OCI-LY7 (cell line): Measurements from ENCODE around the gene ZFAND2B. TPM values are rescaled to one million over a fixed set of nuclear protein-coding genes. Genes with fewer than 3 reads are reported as not detected.

Source experiments
- BruUV-seq: library from RNA; stranded (reverse); fragments of 400-500 nt; replicated peaks from 2 replicates; lab custom pipeline; 2021; lab: Mats Ljungman, UMichigan
- CTCF ChIA-PET: fragments of 300-600 bp; sonication (Branson Sonifier 250); formaldehyde crosslinking; loops from one replicate; lab custom pipeline; 2022; ENCODE audit warnings: antibody characterized with exemption; ENCODE audit not compliant: unreplicated experiment; lab: Charles Lee
- POLR2A ChIA-PET: fragments of 300-600 bp; sonication (Branson Sonifier 250); formaldehyde crosslinking; loops from one replicate; lab custom pipeline; 2022; ENCODE audit warnings: antibody characterized with exemption; lab: Charles Lee
- DNase-seq: peaks from one replicate; pipeline ENCODE4 v3.0.0-alpha.2; 2015; ENCODE audit warnings: low spot score
- H2AFZ ChIP-seq: fragments of 200-600 bp; sonication (generic), shearing (Covaris generic); 2 replicates; pipeline ENCODE4 v1.6.1; 2014; ENCODE audit warnings: mild to moderate bottlenecking, antibody characterized with exemption, low read length, moderate library complexity
- H3K27ac ChIP-seq: fragments of 200-600 bp; sonication (generic); 2 replicates; pipeline ENCODE4 v1.5.1; 2014; ENCODE audit warnings: mixed run types, low read depth, mild to moderate bottlenecking, moderate library complexity, low read length, inconsistent platforms; ENCODE audit not compliant: poor library complexity, severe bottlenecking
- H3K36me3 ChIP-seq: fragments of 200-600 bp; sonication (generic); 2 replicates; pipeline ENCODE4 v1.6.1; 2014; ENCODE audit warnings: mild to moderate bottlenecking, antibody characterized with exemption, low read length, moderate library complexity, mixed read lengths; ENCODE audit not compliant: insufficient read depth
- H3K4me1 ChIP-seq: fragments of 200-600 bp; sonication (generic); 2 replicates; pipeline ENCODE4 v1.5.1; 2014; ENCODE audit warnings: mild to moderate bottlenecking, low read length; ENCODE audit not compliant: insufficient read depth, poor library complexity, severe bottlenecking
- H3K4me2 ChIP-seq: fragments of 200-600 bp; sonication (generic); 2 replicates; pipeline ENCODE4 v1.6.1; 2014; ENCODE audit warnings: mild to moderate bottlenecking, low read length
- H3K4me3 ChIP-seq: fragments of 200-600 bp; sonication (generic); 2 replicates; pipeline ENCODE4 v1.5.1; 2014; ENCODE audit warnings: mild to moderate bottlenecking, low read depth, low read length; ENCODE audit not compliant: poor library complexity, severe bottlenecking
- H3K79me2 ChIP-seq: fragments of 200-600 bp; sonication (generic); 2 replicates; pipeline ENCODE4 v1.6.1; 2016; ENCODE audit warnings: low read depth, mild to moderate bottlenecking, low read length, moderate library complexity, mixed read lengths; ENCODE audit not compliant: insufficient read depth
- H3K9me2 ChIP-seq: fragments of 200-600 bp; sonication (generic); 2 replicates; pipeline ENCODE4 v1.6.1; 2016; ENCODE audit warnings: mild to moderate bottlenecking, low read length, mixed read lengths; ENCODE audit not compliant: insufficient read depth
- H3K9me3 ChIP-seq: fragments of 200-600 bp; sonication (generic); 2 replicates; pipeline ENCODE4 v1.6.1; 2014; ENCODE audit warnings: mild to moderate bottlenecking, mixed run types, low read length, mixed read lengths
- H4K20me1 ChIP-seq: fragments of 200-600 bp; sonication (generic); 2 replicates; pipeline ENCODE4 v1.6.1; 2014; ENCODE audit warnings: mild to moderate bottlenecking, antibody characterized with exemption, low read length, moderate library complexity, mixed read lengths; ENCODE audit not compliant: insufficient read depth
- EZH2phosphoT487 ChIP-seq: fragments of 200-600 bp; sonication (generic); IDR thresholded peaks from 2 replicates; pipeline ENCODE4 v1.6.1; 2018; ENCODE audit warnings: low read depth, borderline replicate concordance, mild to moderate bottlenecking, mixed run types, antibody characterized with exemption, low read length, moderate library complexity, mixed read lengths
- intact Hi-C: fragments of 100-400 bp; cut with micrococcal nuclease; formaldehyde crosslinking; loops from one replicate; pipeline ENCODE4 v1.10.0; 2022; ENCODE audit not compliant: unreplicated experiment
- total RNA-seq, 2 experiments: library from RNA; depleted of rRNA in 1 of 2; stranded (reverse); fragments of >200 nt in 1 of 2; shearing (Covaris generic) in 1 of 2; gene quantifications; 2 replicates each; pipeline ENCODE4 v1.2.3, GENCODE V29; 2014 to 2022
- TF ChIP-seq, protein P1 (sequence below): fragments of 200-600 bp; sonication (generic); conservative IDR thresholded peaks from 2 replicates; pipeline ENCODE4 v1.5.1; 2014; ENCODE audit warnings: mild to moderate bottlenecking, antibody characterized with exemption, low read length, moderate library complexity, mixed read lengths

ZFAND2B gene
- total RNA-seq, 2 experiments from 2014 or later = 35.9 to 51.6 TPM

- H2AFZ ChIP-seq = no peak overlapping the region
- H3K4me2 ChIP-seq = no peak overlapping the region
- peaks cover 8% of the 10 kb centered on the region; the same call in 1 of the 2 replicates for H3K9me3 ChIP-seq
- H3K36me3 ChIP-seq = peaks cover 20% of the 10 kb centered on the region
- ChIA-PET CTCF (no interaction called here), POLR2A (interaction anchor here (0.5 to 1.3 kb wide), 4 partner anchors 22 to 974 kb away, joined by 3 to 8 read pairs (median 6); no protein-coding TSS in a partner anchor)
- H3K9me2 ChIP-seq = no peaks in the 10 kb centered on the region
- intact Hi-C loops = no loop called here
- BruUV-seq = no TSS peak
- no peak for DNase-seq
- no peak for TF ChIP-seq EZH2phosphoT487
- TF ChIP-seq, protein P1, sequence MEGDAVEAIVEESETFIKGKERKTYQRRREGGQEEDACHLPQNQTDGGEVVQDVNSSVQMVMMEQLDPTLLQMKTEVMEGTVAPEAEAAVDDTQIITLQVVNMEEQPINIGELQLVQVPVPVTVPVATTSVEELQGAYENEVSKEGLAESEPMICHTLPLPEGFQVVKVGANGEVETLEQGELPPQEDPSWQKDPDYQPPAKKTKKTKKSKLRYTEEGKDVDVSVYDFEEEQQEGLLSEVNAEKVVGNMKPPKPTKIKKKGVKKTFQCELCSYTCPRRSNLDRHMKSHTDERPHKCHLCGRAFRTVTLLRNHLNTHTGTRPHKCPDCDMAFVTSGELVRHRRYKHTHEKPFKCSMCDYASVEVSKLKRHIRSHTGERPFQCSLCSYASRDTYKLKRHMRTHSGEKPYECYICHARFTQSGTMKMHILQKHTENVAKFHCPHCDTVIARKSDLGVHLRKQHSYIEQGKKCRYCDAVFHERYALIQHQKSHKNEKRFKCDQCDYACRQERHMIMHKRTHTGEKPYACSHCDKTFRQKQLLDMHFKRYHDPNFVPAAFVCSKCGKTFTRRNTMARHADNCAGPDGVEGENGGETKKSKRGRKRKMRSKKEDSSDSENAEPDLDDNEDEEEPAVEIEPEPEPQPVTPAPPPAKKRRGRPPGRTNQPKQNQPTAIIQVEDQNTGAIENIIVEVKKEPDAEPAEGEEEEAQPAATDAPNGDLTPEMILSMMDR = no peak
- no peaks in the 10 kb centered on the region for H4K20me1 ChIP-seq
- H3K27ac ChIP-seq = no peak overlapping the region
- no peak overlapping the region for H3K4me3 ChIP-seq
- H3K4me1 ChIP-seq = peaks cover 17% of the 10 kb centered on the region
- H3K79me2 ChIP-seq = peaks cover 4% of the 10 kb centered on the region; the same call in 1 of the 2 replicates
These were observed 2.0 kb upstream of the ZFAND2B start for GRCh38 chr2:219204425-219205164.

DNA sequence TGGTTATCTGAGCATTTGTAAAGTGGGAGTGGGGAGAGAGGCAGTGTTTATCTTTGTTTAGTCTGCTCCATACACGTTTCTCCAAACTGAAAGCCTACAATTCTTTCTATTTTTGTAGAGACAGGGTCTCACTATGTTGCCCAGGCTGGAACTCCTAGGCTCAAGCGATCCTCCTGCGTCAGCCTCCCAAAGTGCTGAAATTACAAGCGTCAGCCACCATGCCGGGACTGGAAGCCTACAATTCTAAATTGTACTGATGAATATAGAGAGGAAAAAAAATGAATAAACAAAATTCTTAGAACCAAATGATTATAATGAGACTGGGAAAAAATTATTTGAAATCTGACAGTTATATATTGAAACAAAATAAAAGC lies 1.4 kb upstream of the ZFAND2B start:
- peaks cover 26% of the 10 kb centered on the region for H3K36me3 ChIP-seq
- TF ChIP-seq, protein P1 = no peak
- TF ChIP-seq EZH2phosphoT487 = no peak
- H3K4me3 ChIP-seq = no peak overlapping the region
- no TSS peak for BruUV-seq
- no peak for DNase-seq
- peaks cover 17% of the 10 kb centered on the region for H3K4me1 ChIP-seq
- no peak overlapping the region for H3K27ac ChIP-seq
- H3K9me2 ChIP-seq = no peaks in the 10 kb centered on the region
- H2AFZ ChIP-seq = no peak overlapping the region
- ChIA-PET CTCF (interaction anchor here (1.4 kb wide), 1 partner anchor 90 kb away, joined by 4 read pairs; no protein-coding TSS in a partner anchor), POLR2A (interaction anchor here (1.7 kb wide), 1 partner anchor 26 kb away, joined by 7 read pairs; no protein-coding TSS in a partner anchor)
- peaks cover 8% of the 10 kb centered on the region; the same call in 1 of the 2 replicates for H3K9me3 ChIP-seq
- intact Hi-C loops = no loop called here
- no peak overlapping the region for H3K4me2 ChIP-seq
- H3K79me2 ChIP-seq = peaks cover 4% of the 10 kb centered on the region; the same call in 1 of the 2 replicates
- H4K20me1 ChIP-seq = no peaks in the 10 kb centered on the region
